ENCODE measurements around the gene ABCC12.

DNA sequence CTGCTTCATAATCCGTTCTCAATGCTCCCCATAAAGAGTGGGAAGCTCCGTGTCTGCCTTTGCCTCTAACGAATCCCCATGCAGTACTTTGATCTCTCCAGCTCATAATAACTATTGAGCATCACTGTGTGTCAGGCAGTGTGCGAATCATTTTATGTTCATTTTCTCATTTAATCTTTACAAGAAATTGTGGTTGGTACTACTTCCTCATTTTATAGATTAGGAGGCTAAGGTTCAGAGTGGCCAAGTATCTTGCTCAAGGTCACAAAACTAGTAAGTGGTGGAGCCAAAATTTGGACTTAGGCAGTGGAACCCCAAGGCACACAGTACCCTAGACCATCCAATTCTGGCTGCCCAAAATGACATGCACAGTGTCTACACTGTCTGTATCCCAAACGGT is 44.8 kb downstream of the ABCC12 start:
- TF ChIP-seq EP300 (IDR thresholded peaks at IDR 0.05) (no peak), POLR2AphosphoS5 (IDR thresholded peaks at IDR 0.05) (no peak), POLR2A (IDR thresholded peaks at IDR 0.05) (no peak)
